ENCODE data around the gene FASTKD3.

GRCh38 chr5:7857361-7857760 is 11.5 kb downstream of the FASTKD3 start:
- no peak for TF ChIP-seq POLR2AphosphoS5 (IDR thresholded peaks at IDR 0.05; ENCODE audit: low read depth, low read length)
- no peak for TF ChIP-seq REST (IDR thresholded peaks at IDR 0.05; ENCODE audit: insufficient read depth in 1 of 2, low read depth in 2 of 2, low read length in 2 of 2)
